Heart right ventricle (tissue), 16 donors: ENCODE results near the gene RAP1GAP. TPM values are rescaled to one million over a fixed set of nuclear protein-coding genes. Genes with fewer than 3 reads are reported as not detected.

Experiments used
- ATAC-seq, 8 donors: fragments of 200-7000 bp; cut with Tn5 transposase; one replicate each; pipeline ENCODE4 v1.9.1; 2020; ENCODE audit warnings: mild to moderate bottlenecking in 8 of 8, moderate library complexity in 8 of 8, moderate number of reproducible peaks in 1 of 8
- DNase-seq, 2 donors: peaks; one replicate each; pipeline ENCODE4 v3.0.0-alpha.2; 2020
- H3K27ac ChIP-seq, 10 donors: fragments of 200-600 bp; sonication (generic) in 2 of 10; one replicate each; pipeline versions ENCODE4 v1.5.0 to v1.8.0; 2020 to 2022; ENCODE audit warnings: mild to moderate bottlenecking in 3 of 10
- H3K27me3 ChIP-seq, 7 donors: fragments of 200-600 bp; one replicate each; pipeline ENCODE4 v1.8.0; 2021 to 2022; ENCODE audit warnings: mild to moderate bottlenecking in 2 of 7
- H3K36me3 ChIP-seq, 9 donors: fragments of 200-600 bp; sonication (generic) in 1 of 9; one replicate each; pipeline versions ENCODE4 v1.5.0 to v1.8.0; 2020 to 2022; ENCODE audit warnings: mild to moderate bottlenecking in 2 of 9
- H3K4me1 ChIP-seq, 9 donors: fragments of 200-600 bp; sonication (generic) in 1 of 9; one replicate each; pipeline versions ENCODE4 v1.5.0 to v1.8.0; 2020 to 2022; ENCODE audit warnings: mild to moderate bottlenecking in 4 of 9
- H3K4me3 ChIP-seq, 10 donors: fragments of 200-600 bp; sonication (generic) in 2 of 10; one replicate each; pipeline versions ENCODE4 v1.5.0 to v1.8.0; 2020 to 2022; ENCODE audit warnings: mild to moderate bottlenecking in 7 of 10, moderate library complexity in 2 of 10
- H3K9me3 ChIP-seq, 11 donors: fragments of 200-600 bp in 10 of 11; sonication (generic) in 2 of 11; one replicate each; pipeline versions ENCODE4 v1.5.0 to v1.8.0; 2013 to 2022; ENCODE audit warnings: mild to moderate bottlenecking in 2 of 11, control low read depth in 1 of 11, moderate library complexity in 1 of 11
- CTCF ChIP-seq, 9 donors: fragments of 200-600 bp; sonication (generic) in 2 of 9; IDR thresholded peaks; one replicate each; pipeline versions ENCODE4 v1.5.0 to v1.8.0; 2021 to 2022; ENCODE audit warnings: antibody characterized with exemption in 9 of 9, mild to moderate bottlenecking in 5 of 9, moderate library complexity in 1 of 9
- WGBS, 2 donors: extraction: QIAGEN DNeasy Blood & Tissue Kit; methylation state at CpG; one replicate each; pipeline ENCODE4 v1.1.7; 2013; ENCODE audit warnings: inconsistent platforms in 1 of 2; 5-methylcytosine and 5-hydroxymethylcytosine counted together
- intact Hi-C, 10 donors: fragments of 100-400 bp; cut with DNase I; formaldehyde crosslinking; loops; one replicate each; pipeline versions ENCODE4 v1.11.1 to v1.14.2; 2022
- polyA plus RNA-seq, 2 donors: library from polyadenylated mRNA; stranded (reverse); fragments of 200-250 nt; gene quantifications; one replicate each; pipeline ENCODE4 v1.2.3, GENCODE V29; 2013
- total RNA-seq, 10 donors: library from RNA; stranded (reverse); fragmentation: NEBNext Ultra II Directional in 3 of 10; extraction: Animal tissue kit (Norgen Biotek cat#: 25700) in 3 of 10; gene quantifications; one replicate each; pipeline versions ENCODE4 v1.2.1 to v1.2.4, GENCODE V29; 2021 to 2023
- donor health status: Arrhythmogenic right ventricular cardiomyopathy.
- donor health status: ischemic (EF 13 %, LVEDD 7.1; RV severe dilation, severe dysfunction).
- donor health status: healthy with polysubstance abuse.
- donor health status: DM: no; HTN: yes; CAD: no.
- donor health status: DM: no; HTN: no; CAD: no.
- donor health status: ischemic (EF 25% LVEDD 6.9; RV normal size, moderate dysfunction).
- donor health status: ischemic (EF 25% LVEDD 5.7; RV mildly dilated, moderate dysfunction).
- donor health status: healthy.
- donor health status: DM: yes; HTN: yes; CAD: no.
- donor health status: Ischemic cardiomyopathy.
- donor health status: ischemic (EF 35%, LVEDD 5.7; RV mildly dilated, moderate dysfunction).
- donor health status: nonischemic (EF 11% LVEDD 7.7; RV severe dilation, severe dysfunction).
- donor health status: DM: yes; HTN: yes; CAD: no.
- donor health status: PGD.
- donor health status: ischemic (EF 29% LVEDD 5.4; RV normal size, mild dysfunction).
- donor health status: nonischemic (EF 23%, LVEDD 6.1; RV moderate dilation, normal function).

The RAP1GAP gene
- total and polyA plus RNA-seq, 12 donors: 0.42 to 5.9 (median 4.0) TPM

DNA sequence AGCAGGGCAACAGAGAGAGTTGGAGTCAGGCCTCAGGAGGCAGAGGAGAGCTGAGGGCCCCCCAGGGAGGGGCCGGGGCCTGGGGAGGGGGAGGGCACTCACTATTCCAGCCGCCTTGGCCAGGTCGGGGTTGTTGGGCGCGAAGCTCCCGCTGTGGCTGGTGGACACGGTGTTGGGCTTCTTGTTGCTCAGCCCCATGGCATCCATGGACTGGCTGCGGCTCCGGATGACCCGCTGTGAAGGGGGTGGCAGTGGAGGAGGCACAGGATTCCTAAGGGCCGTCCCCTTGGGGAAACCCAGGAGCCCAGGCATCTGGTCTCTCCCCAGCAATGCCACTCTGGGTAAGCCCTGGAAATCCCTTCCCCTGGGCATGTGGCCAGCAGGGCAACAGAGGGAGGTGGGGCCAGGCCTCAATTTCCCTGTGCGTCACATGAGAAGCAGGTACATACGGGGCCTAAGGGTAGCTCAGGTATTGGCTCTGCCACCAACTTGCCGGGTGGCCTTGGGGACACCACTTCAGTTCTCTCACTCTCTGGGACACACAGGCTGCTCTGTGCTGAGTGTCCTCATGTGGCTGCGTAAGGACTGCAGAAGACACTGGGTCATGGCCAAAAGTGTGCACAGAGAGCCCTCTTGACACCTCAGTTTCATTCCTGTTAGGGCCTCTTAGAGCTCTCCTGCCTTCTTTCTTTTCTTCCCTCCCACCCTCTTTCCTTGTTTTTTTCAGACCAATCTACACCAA lies 63.0 kb downstream of the RAP1GAP start:
- no peaks in the 10 kb centered on the region for H3K36me3 ChIP-seq
- intact Hi-C loops: no loop called here
- H3K9me3 ChIP-seq: no peaks in the 10 kb centered on the region
- DNase-seq (no peak), ATAC-seq (no peak)
- WGBS, 2 donors: 89 to 93% methylated on average over 14 to 15 of the region's 15 CpGs
- H3K4me1 ChIP-seq: peaks cover 0 to 3% (median 0%) of the 10 kb centered on the region in 9 donors
- peaks cover 0 to 11% (median 0%) of the 10 kb centered on the region in 7 donors for H3K27me3 ChIP-seq
- H3K4me3 ChIP-seq: no peak overlapping the region
- no peak overlapping the region for H3K27ac ChIP-seq
- no peak for TF ChIP-seq CTCF (IDR thresholded peaks at IDR 0.05)

DNA sequence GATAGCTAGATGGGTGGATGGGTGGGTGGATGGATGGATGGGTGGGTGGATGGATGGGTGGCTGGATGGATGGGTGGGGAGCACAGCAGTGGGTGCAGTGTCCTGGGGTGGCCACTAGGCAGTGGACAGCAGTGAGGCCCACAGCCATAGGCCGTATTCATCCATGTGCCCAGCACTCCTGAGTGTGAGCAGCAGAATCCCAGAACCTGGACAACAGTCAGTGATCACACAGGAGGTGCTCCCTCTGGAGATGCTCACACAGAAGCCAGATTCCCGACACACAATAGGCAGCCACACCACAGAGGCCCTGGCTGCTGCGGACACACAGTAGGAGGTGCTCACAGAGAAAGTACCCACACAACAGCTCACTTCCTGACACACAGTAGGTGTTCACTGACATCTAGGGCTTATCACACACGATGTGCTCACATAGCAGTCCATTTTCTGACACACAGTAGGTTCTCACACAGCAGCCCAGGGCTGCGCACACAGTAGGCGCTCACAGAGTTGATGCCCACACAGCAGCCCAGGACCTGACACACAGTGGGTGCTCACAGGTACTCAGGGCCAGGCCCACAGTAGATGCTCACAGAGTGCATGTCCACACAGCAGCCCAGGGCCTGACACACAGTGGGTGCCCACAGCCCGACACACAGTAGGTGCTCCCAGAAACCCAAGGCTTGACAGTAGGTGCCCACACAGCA lies 64.0 kb downstream of the RAP1GAP start:
- Histone ChIP-seq H3K27me3 (peaks cover 0 to 14% (median 0%) of the 10 kb centered on the region in 7 donors), H3K4me3 (no peak overlapping the region), H3K4me1 (peaks cover 0 to 3% (median 0%) of the 10 kb centered on the region in 9 donors), H3K27ac (no peak overlapping the region), H3K9me3 (no peaks in the 10 kb centered on the region), H3K36me3 (no peaks in the 10 kb centered on the region)
- intact Hi-C loops: no loop called here
- 87 to 91% methylated on average over 7 of the region's 7 CpGs for WGBS, 2 donors
- DNase-seq (no peak), ATAC-seq (no peak)
- no peak for TF ChIP-seq CTCF (IDR thresholded peaks at IDR 0.05)

- 77 to 84% methylated on average over 12 of the region's 12 CpGs for WGBS, 2 donors
- no peak overlapping the region for H3K27ac ChIP-seq
- no peak overlapping the region for H3K4me3 ChIP-seq
- intact Hi-C loops: no loop called here
- peaks cover 0 to 3% (median 0%) of the 10 kb centered on the region in 9 donors for H3K4me1 ChIP-seq
- DNase-seq (no peak), ATAC-seq (no peak)
- H3K36me3 ChIP-seq: no peaks in the 10 kb centered on the region
- TF ChIP-seq CTCF (IDR thresholded peaks at IDR 0.05): no peak
- H3K9me3 ChIP-seq: no peaks in the 10 kb centered on the region
- peaks cover 0 to 19% (median 0%) of the 10 kb centered on the region in 7 donors for H3K27me3 ChIP-seq
Observed at GRCh38 chr1:21604208-21604957, 64.8 kb downstream of the RAP1GAP start.
